ENCODE results near the gene AKAP8L.

The AKAP8L gene

DNA sequence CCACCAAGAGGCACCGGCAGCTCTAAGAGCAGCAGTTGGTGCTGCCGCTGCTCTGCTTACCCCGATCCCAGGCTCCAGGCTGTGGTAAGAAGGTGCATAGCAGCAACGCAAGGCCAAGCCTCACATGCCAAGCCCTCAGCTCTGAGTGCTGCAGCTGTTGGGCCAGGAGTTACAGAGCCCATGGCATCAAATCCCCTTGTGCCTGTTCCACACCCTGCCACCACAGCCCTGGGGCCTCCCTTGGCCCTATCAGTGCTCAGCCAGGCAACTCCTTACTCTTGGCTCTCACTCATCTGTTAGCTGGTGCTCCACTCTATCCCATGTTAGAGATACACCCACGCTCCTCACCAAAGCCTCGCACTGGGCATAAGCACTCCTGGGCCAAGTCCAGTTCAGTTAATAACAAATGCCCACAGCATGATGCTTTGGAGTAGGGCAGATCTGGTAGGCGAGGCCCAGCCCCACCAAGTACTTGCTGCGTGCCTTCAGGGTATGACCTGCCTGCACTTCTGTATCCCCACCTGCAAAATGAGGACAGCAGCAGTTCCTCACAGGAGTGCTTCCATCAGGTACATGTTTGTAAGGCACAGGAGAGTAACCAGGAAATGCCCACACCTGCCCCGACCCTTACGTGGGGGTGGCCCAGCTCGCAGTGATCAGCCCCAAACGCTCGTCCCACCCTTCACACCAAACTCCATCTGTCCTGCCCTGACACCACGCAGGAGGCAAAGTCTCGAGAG, 16.2 kb downstream of the AKAP8L start:
- CTCF ChIA-PET, result no interaction called here
- DNase-seq (ENCODE audit: low read depth, low spot score), result no peak
- POLR2A ChIA-PET, result no interaction called here
- TF ChIP-seq, protein P1, sequence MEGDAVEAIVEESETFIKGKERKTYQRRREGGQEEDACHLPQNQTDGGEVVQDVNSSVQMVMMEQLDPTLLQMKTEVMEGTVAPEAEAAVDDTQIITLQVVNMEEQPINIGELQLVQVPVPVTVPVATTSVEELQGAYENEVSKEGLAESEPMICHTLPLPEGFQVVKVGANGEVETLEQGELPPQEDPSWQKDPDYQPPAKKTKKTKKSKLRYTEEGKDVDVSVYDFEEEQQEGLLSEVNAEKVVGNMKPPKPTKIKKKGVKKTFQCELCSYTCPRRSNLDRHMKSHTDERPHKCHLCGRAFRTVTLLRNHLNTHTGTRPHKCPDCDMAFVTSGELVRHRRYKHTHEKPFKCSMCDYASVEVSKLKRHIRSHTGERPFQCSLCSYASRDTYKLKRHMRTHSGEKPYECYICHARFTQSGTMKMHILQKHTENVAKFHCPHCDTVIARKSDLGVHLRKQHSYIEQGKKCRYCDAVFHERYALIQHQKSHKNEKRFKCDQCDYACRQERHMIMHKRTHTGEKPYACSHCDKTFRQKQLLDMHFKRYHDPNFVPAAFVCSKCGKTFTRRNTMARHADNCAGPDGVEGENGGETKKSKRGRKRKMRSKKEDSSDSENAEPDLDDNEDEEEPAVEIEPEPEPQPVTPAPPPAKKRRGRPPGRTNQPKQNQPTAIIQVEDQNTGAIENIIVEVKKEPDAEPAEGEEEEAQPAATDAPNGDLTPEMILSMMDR (IDR thresholded peaks at IDR 0.05; ENCODE audit: insufficient read depth, low read length, missing control alignments), result no peak
- H3K4me3 ChIP-seq (ENCODE audit: low read depth, low read length), result no peak overlapping the region

DNA sequence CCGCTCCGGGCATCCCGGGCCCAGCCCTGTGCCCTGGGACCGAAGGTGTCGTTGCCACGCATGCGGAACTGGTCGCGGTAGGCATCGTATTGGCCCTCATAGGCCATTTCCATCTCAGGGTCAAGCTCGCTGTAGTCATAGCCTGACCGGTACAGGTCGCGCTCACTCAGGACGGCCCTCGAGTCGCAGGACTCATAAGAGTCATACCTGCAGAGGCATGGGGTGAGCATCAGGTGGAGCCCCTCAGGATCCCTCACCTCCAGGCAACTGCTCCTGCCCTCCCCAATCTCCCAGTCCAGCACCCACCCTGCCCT, 17.4 kb downstream of the AKAP8L start:
- H3K4me3 ChIP-seq (ENCODE audit: low read depth, low read length), result no peak overlapping the region
- TF ChIP-seq, protein P1 (IDR thresholded peaks at IDR 0.05; ENCODE audit: insufficient read depth, low read length, missing control alignments), result no peak
- CTCF ChIA-PET, result interaction anchor here (1.1 kb wide), 1 partner anchor 15 kb away, joined by 3 read pairs; no protein-coding TSS in a partner anchor
- POLR2A ChIA-PET, result no interaction called here
- no peak for DNase-seq (ENCODE audit: low read depth, low spot score)

DNA sequence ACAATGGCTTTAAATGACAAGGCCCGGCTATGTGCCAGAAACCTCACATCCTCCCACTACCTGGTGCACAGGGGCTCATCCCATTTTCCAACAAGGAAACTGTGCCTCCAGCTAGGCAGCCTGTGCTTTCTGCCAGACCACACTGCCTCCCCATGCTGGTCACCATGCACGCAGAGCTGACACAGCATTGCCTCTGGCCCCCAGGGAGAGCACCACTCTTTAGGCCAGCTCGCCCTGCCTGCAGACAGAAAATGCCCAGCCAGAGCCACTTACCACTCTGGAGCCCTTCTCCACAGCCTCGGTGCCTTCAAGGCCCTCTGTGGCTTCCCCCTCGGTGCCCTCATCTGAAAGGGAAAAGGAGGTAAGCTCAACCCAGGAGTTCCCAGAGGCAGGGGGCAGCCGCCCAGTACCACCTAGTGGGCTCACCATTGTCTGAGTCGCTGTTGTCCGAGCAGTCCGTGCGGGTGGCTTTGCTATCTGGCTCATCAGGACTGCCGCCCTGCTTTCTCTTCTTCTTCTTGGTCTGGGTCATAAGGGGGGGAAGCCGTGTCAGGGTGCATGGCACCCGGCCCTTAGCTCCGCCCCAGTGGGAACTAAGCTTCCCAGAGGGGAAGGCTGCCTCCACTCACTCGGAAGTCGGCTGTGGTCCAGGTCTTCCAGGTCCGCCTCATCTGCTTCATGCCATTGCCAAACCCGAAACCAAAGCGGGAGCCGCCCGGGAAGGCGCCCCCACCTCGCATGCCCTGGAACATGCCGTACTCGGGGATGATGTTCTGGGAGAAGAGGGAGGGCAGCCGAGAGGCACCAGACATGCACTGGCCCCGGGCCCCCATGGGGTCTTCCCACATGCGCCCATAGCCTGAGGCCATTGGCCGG, 18.0 kb downstream of the AKAP8L start:
- TF ChIP-seq, protein P1 (IDR thresholded peaks at IDR 0.05; ENCODE audit: insufficient read depth, low read length, missing control alignments), result no peak
- no peak for DNase-seq (ENCODE audit: low read depth, low spot score)
- POLR2A ChIA-PET, result no interaction called here
- CTCF ChIA-PET, result interaction anchor here (1.1 kb wide), 1 partner anchor 16 kb away, joined by 3 read pairs; no protein-coding TSS in a partner anchor
- no peak overlapping the region for H3K4me3 ChIP-seq (ENCODE audit: low read depth, low read length)

DNA sequence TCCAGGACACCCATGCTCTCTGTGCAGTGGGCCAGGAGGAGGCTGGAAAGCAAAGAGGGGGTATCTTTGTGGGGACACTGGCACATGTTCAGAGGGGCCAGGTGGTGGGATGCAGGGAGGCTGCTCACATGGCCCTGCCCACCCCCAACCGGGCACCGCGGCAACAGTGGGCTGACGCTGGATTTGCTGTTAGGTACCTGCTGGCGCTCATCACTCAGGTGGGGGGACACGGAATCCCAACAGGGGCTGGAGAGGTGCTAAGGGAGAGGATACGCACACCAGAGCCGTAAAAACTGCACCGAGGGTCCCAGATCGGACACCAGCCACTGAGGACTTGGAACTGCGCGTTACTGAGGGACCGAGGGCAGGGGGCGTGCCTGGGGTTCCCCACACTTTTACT, 19.2 kb downstream of the AKAP8L start:
- TF ChIP-seq, protein P1 (IDR thresholded peaks at IDR 0.05; ENCODE audit: insufficient read depth, low read length, missing control alignments), result no peak
- H3K4me3 ChIP-seq (ENCODE audit: low read depth, low read length), result no peak overlapping the region
- no peak for DNase-seq (ENCODE audit: low read depth, low spot score)
- CTCF ChIA-PET, result interaction anchor here (1.3 kb wide), 1 partner anchor 20 kb away, joined by 5 read pairs; the partner anchor contains the start of gene AKAP8L
- POLR2A ChIA-PET, result no interaction called here

DNA sequence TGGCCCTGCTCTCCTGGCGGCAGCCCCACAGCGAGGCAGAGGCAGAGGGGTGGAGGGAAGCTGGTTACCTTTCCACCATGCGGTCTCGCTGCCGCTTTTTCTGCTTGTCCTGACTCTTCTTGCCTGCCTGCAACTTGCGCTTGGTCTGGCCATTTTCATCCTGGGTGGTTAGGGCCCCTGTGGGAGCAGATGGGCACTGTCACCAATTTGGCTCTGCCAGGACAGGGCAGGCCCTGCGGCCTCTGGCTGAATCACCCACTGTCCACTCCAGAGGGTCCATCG, 19.6 kb downstream of the AKAP8L start:
- no peak overlapping the region for H3K4me3 ChIP-seq (ENCODE audit: low read depth, low read length)
- POLR2A ChIA-PET, result no interaction called here
- TF ChIP-seq, protein P1 (IDR thresholded peaks at IDR 0.05; ENCODE audit: insufficient read depth, low read length, missing control alignments), result no peak
- CTCF ChIA-PET, result interaction anchor here (1.1 to 1.3 kb wide), 2 partner anchors 20 to 157 kb away, joined by 3 to 5 read pairs; partner anchors contain the start of gene AKAP8L
- DNase-seq (ENCODE audit: low read depth, low spot score), result no peak

DNA sequence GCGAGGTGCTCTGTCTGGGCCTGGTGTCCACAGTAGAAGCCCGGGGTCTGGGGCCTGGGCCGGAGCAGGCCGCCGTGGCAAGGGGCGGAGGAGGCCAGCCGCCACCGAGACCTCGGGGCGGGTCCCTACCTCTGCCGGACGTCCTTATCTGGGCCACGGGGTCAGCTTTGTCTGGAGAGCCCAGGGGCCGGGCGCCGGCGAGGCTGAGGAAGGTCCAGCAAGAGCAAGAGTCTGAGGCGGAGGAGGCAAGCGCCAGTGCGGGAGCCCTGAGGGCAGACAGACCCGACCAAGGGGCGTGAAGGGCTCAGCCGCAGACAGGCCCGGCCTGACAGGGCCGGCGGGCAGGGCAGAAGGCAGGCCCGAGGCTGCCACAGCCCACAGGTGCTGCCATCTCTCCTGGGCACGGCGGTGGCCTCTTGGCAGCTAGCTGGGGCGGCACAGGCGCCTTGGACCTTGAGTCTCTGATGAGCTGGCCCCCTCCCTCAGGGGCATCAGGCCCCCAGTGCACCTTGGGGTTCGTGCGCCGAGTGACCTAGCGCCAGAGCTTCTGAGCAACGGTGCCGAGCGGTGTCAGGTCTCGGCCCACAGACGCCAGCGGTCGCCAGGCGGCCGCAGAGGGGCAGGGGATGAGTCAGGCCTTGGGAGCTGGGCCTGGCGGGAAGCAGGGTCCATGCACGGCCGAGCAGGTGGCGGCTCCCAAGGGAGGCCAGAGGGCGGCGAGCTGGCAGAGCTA, 20.1 kb downstream of the AKAP8L start:
- no peak overlapping the region for H3K4me3 ChIP-seq (ENCODE audit: low read depth, low read length)
- no peak for DNase-seq (ENCODE audit: low read depth, low spot score)
- TF ChIP-seq, protein P1 (IDR thresholded peaks at IDR 0.05; ENCODE audit: insufficient read depth, low read length, missing control alignments), result no peak
- ChIA-PET CTCF (interaction anchor here (1.1 to 1.3 kb wide), 2 partner anchors 21 to 157 kb away, joined by 3 to 5 read pairs; partner anchors contain the start of gene AKAP8L), POLR2A (no interaction called here)

Measured in AG04449 (cell line).